ENCODE results near the gene CRYGN. TPM values are rescaled to one million over a fixed set of nuclear protein-coding genes. Genes with fewer than 3 reads are reported as not detected.

CRYGN gene, protein sequence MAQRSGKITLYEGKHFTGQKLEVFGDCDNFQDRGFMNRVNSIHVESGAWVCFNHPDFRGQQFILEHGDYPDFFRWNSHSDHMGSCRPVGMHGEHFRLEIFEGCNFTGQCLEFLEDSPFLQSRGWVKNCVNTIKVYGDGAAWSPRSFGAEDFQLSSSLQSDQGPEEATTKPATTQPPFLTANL
- not detected for total RNA-seq

DNA sequence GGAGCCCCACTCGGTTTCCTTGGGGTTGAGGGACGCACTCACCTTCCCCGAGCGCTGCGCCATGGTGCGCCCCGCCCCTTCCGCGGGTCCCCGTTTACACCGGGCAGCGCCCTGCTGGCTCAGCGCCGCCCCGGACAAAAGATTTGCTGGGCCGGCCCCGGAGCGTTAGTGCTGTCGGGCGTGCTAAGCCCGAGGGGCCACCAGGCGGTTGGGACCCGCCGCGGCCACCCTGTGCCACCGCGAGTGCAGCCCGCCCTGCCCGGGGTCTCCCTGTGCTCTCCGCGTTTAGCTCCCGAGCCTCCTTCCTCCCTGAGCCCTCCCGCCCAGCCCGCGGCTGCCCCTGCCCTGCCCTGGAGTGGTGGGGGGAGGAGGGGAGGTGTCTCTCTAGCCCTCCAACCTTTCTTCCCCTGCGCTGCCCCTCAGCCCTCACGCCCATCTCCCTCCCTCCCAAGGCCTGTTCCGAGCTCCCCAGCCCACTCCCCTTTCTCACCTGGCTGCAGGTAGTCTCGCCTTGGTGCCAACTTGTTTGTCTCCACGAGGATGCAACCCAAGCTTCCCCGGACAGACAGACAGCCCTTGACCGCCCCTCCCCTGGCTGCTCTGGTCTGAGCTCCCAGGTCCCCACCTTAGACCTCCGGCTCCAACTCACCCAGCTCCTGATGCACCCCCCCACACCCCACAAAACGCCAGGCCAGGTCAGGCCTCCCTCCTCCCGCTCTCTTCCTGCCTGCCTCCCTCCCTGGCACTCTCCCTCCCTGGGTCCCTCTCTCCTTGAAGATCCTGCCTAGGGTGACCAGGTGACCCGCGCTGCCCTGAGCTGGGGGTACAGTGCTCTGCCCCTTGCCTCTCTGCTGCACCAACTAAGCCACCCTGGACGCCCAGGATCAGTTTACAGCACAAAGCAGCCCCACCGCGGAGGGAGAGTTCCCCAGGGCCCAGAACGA is at the start of gene CRYGN:
CRYGN (minus strand) TSS at position 287 of the 944 bp plus-strand sequence; CDS start at position 63, 224 bp downstream.
- Histone ChIP-seq H3K27me3 (ENCODE audit: insufficient read depth, low read length) (peaks cover 3% of the 10 kb centered on the region), H3K9me3 (ENCODE audit: low read depth, low read length) (no peaks in the 10 kb centered on the region), H3K4me1 (ENCODE audit: insufficient read depth, low read length) (peaks cover 26% of the 10 kb centered on the region), H3K4me3 (ENCODE audit: low read length) (no peak within 1 kb of the TSS)

DNA sequence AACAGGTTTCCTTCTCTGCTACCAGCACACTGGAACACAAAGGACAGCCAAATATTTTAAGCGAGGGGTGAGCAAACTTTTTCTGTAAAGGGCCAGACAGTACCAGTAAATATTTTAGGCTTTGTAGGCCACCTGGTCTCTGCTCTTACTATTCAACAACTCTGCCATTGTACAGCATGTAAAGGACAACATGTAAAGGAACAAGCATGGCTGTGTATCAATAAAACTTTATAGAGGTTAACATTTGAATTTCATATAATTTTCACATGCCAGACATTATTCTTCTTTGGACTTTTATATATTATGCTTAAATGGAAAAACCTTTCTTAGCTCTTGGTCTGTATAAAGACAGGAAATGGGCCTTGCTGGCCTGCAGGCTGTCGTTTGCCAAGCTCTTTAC is 49.6 kb upstream of the CRYGN start:
- Histone ChIP-seq H3K9me3 (ENCODE audit: low read depth, low read length) (no peaks in the 10 kb centered on the region), H3K27me3 (ENCODE audit: insufficient read depth, low read length) (no peaks in the 10 kb centered on the region), H3K4me1 (ENCODE audit: insufficient read depth, low read length) (peaks cover 25% of the 10 kb centered on the region), H3K4me3 (ENCODE audit: low read length) (no peak overlapping the region)

DNA sequence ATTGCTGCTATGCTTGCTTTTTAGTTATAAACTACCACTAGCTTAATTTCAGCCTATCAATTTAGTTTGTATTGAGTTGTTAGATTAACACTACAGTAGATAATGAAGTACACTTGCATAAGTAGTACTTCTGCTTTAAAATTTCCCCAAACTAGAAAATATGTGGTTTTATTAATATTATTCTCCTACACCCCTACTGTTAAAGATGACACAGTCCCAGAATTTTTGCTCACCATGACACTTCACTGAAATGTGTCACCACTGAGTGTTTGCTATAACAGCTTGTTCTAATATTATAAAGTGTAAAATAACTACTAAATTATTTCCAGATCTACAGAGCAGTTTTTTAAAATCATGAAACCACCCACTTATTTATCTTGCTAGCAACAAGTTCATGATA is 48.2 kb upstream of the CRYGN start:
- no peaks in the 10 kb centered on the region for H3K9me3 ChIP-seq (ENCODE audit: low read depth, low read length)
- no peaks in the 10 kb centered on the region for H3K27me3 ChIP-seq (ENCODE audit: insufficient read depth, low read length)
- no peak overlapping the region for H3K4me3 ChIP-seq (ENCODE audit: low read length)
- peaks cover 20% of the 10 kb centered on the region for H3K4me1 ChIP-seq (ENCODE audit: insufficient read depth, low read length)

DNA sequence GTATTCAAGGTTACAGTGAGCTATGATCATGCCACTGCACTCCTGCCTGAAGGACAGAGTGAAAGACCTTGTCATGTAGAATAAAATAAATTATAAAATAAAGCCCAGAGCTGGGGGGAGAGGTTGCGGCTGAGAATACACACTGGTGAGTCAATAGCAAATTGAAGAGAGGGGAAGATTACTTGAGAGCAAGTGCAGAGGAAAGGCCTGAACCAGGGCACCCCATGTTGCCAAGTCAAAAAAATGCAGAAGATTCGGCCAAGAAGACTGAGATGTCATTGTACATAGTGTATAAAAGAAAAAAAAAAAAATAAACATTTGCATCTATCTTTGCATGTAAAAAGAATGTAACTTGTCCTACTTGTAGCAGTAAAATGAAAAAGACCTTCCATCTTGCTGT is 47.3 kb upstream of the CRYGN start:
- no peaks in the 10 kb centered on the region for H3K27me3 ChIP-seq (ENCODE audit: insufficient read depth, low read length)
- no peaks in the 10 kb centered on the region for H3K9me3 ChIP-seq (ENCODE audit: low read depth, low read length)
- H3K4me1 ChIP-seq (ENCODE audit: insufficient read depth, low read length): peaks cover 18% of the 10 kb centered on the region
- no peak overlapping the region for H3K4me3 ChIP-seq (ENCODE audit: low read length)

DNA sequence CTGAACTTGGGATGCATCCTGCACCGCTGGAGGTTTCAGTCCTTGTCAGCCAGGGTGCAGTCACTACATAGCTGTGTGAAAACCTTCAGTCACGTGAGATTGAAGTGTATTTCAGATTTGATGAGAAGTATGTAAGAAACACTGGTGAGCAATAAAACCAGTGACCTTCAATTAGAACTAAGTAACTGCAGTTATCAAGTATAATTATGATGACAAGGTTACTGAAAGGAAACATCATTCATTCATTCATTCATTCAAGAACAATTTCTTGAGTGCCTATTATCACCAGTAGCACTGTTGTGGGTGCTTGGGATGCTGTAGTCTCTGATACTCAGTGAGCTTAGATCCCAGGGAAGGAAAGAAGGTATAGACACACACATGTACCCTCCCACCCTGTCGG is 46.1 kb upstream of the CRYGN start:
- H3K27me3 ChIP-seq (ENCODE audit: insufficient read depth, low read length): no peaks in the 10 kb centered on the region
- H3K4me3 ChIP-seq (ENCODE audit: low read length): no peak overlapping the region

DNA sequence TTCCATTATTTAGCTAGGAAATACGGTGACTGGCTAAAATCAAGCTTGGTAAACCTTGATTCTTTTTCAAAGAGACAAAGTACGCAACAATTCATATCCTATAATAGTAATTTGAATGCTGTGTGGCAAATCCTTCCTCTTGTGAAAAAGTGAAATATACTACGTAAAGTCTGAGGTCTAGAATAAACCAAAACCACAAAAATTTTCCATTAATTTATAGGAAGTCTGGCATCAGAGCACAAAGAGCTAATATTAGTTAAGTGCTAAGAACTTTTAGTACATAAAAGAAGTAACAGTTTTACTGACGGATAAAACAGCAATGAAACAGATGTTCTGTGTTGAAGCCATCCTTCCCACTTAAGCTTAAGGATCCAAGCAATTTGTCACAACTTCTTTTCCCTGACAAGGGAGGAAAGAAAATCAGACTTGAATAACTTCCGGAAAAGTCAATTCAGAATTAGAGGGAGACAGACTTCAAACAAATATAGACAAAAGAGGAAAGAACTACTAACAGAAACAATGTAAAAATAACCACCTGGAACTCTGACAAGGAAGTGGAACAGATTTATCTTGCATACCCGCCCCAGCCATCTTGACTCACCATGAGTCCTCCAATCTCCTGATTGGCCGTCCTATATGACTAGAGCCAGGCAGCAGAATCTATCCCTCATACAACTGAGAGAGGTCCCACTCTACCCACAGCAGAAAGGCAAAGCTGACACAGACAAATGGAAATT is 45.2 kb upstream of the CRYGN start:
- H3K9me3 ChIP-seq (ENCODE audit: low read depth, low read length): no peaks in the 10 kb centered on the region

More for the DNA sequence above, 46.1 kb upstream of the CRYGN start:
- Histone ChIP-seq H3K4me1 (ENCODE audit: insufficient read depth, low read length) (peaks cover 16% of the 10 kb centered on the region), H3K9me3 (ENCODE audit: low read depth, low read length) (no peaks in the 10 kb centered on the region)

DNA sequence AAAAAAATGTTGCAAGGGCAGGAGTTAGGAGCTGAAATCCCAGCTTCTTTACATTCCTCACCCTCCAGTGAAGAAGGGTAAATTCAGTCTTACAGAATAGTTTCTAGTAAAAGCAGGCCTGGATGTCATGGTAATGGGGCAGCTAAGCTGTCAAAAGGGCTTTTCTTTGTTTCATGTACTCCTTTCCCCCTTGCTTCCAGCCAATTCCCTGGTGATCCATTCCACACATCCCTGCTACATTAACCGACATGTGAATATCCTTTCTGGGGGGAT is 43.7 kb upstream of the CRYGN start:
- H3K27me3 ChIP-seq (ENCODE audit: insufficient read depth, low read length): no peaks in the 10 kb centered on the region
- H3K4me1 ChIP-seq (ENCODE audit: insufficient read depth, low read length): peaks cover 16% of the 10 kb centered on the region
- H3K9me3 ChIP-seq (ENCODE audit: low read depth, low read length): no peaks in the 10 kb centered on the region
- H3K4me3 ChIP-seq (ENCODE audit: low read length): no peak overlapping the region

More for the DNA sequence above, 45.2 kb upstream of the CRYGN start:
- Histone ChIP-seq H3K4me1 (ENCODE audit: insufficient read depth, low read length) (peaks cover 16% of the 10 kb centered on the region), H3K27me3 (ENCODE audit: insufficient read depth, low read length) (no peaks in the 10 kb centered on the region), H3K4me3 (ENCODE audit: low read length) (no peak overlapping the region)

DNA sequence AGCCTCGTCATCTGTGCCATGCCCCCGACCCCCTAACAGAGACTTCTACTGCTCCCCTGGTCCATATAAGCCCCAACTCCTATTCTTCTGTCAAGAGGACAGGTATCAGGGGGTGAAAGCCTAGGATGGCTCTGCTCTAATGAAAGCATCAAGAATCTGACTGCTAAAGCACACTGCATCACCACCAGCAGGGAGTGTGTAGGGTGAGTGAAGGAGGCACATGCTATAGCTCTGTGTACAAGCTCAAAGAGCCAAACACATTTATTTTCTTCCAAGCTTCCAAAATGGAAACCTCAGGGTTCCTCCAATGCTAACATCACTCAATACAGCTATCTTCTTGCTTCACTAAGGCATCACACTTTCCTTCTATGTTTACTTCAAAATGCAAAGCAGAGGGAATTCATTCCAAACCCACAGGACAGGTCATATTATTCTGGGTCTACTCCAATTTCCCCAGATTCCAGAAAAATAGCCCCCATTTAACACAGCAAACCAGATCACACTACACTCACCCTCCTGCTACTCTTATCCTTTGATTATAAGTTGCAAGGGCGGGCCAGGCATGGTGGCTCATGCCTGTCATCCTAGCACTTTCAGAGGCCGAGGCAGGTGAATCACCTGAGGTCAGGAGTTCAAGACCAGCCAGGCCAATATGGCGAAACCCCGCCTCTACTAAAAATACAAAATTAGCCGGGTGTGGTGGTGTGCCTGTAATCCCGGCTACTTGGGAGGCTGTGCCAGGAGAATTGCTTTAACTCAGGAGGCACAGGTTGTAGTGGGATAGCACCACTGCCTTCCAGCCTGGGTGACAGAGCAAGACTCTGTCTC is 43.2 kb upstream of the CRYGN start:
- no peak overlapping the region for H3K4me3 ChIP-seq (ENCODE audit: low read length)
- H3K27me3 ChIP-seq (ENCODE audit: insufficient read depth, low read length): no peaks in the 10 kb centered on the region
- H3K4me1 ChIP-seq (ENCODE audit: insufficient read depth, low read length): peaks cover 16% of the 10 kb centered on the region
- no peaks in the 10 kb centered on the region for H3K9me3 ChIP-seq (ENCODE audit: low read depth, low read length)

DNA sequence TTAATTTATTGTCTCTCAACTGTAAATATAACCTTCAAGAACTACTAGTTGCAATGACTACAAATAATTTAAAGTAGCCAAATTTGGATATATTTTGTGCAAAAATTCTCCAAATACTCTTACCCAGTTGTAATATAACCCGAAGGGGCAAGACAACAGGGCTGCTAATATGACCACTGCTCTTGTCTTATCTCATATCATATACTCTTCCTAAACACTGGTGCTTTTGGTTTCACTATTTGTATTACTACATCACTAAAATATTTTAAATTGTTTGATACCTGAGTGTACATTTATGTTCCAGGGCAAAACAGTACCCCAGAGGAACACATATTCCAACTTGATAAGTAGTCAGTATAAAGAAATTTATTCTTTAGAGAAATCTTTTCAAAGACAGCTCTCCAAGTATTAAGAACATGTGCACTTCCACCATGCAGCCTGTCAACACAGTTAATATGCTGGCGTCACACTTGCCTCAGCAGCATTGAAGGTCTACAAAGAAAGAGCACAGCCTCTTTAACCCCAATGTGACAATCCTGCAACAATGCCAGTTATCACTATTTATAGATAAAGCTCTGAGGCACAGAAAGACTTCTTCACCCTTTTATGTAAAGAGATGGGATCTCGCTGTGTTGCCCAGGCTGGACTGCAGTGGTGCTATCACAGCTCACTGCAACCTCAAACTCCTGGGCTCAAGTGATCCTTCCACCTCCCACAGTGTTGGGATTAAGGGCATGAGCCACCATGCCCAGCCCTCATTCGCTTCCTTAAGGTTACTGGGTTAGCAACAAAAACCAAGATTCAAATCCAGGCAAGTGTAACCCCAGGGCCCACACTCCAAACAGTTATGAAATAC is 41.9 kb upstream of the CRYGN start:
- Histone ChIP-seq H3K4me1 (ENCODE audit: insufficient read depth, low read length) (peaks cover 16% of the 10 kb centered on the region), H3K27me3 (ENCODE audit: insufficient read depth, low read length) (no peaks in the 10 kb centered on the region), H3K9me3 (ENCODE audit: low read depth, low read length) (no peaks in the 10 kb centered on the region)

DNA sequence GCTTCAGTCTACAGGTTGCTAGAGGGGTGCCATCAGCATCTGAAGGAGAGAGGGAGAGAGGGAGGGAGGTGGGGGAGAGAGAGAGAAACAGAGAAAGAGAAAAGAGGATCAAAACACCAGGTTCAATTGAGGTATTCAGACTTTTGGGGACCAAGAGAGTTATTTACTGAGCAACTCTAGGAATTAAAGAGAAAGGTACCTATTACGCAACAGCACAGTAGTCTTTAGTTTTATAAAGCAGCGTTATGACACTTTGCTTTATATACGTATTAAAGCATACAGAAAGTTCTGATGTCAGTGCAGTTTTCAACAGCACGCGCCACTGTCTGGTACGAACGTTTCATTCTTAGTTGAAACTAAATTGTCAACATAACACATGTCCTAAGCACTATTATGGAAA is 37.9 kb upstream of the CRYGN start:
- Histone ChIP-seq H3K4me1 (ENCODE audit: insufficient read depth, low read length) (peaks cover 4% of the 10 kb centered on the region), H3K9me3 (ENCODE audit: low read depth, low read length) (no peaks in the 10 kb centered on the region)

More for the DNA sequence above, 41.9 kb upstream of the CRYGN start:
- H3K4me3 ChIP-seq (ENCODE audit: low read length): no peak overlapping the region

DNA sequence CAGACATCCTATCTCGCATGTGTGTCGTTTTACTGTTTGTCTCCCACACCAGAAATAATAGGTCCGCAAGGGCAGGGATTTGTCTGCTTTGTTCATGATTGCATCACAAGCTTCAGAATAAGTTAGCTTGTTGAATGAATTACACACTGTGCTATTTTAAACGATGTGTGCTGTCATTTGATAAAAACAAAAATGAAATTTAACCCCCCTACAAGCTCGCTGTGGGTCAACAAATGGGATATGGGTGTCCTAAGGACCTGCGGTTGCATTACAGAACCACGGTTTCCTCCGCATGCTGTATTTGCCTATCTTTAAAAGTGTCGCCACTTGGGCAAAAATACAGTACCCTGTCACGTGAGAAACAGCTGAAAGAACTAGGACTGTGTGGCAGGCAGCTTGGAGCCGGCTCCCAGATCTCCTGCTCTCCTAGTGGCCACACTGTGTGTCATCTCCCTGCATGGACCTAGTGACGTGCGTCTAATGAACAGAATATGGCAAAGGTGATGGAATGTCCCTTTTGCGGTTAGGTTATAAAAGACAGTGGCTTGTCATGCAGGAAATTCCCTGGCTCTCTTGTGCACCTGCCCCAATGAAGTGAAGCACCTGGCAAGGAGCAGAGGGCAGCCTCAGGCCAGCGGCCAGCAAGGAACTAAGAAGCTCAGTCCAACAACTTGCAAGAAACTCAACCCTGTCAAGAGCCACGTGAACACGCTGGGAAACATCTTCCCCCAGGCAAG is 32.9 kb upstream of the CRYGN start:
- H3K9me3 ChIP-seq (ENCODE audit: low read depth, low read length): no peaks in the 10 kb centered on the region
- no peak overlapping the region for H3K4me3 ChIP-seq (ENCODE audit: low read length)
- H3K27me3 ChIP-seq (ENCODE audit: insufficient read depth, low read length): no peaks in the 10 kb centered on the region
- peaks cover 16% of the 10 kb centered on the region for H3K4me1 ChIP-seq (ENCODE audit: insufficient read depth, low read length)

More for the DNA sequence above, 37.9 kb upstream of the CRYGN start:
- no peaks in the 10 kb centered on the region for H3K27me3 ChIP-seq (ENCODE audit: insufficient read depth, low read length)
- no peak overlapping the region for H3K4me3 ChIP-seq (ENCODE audit: low read length)

DNA sequence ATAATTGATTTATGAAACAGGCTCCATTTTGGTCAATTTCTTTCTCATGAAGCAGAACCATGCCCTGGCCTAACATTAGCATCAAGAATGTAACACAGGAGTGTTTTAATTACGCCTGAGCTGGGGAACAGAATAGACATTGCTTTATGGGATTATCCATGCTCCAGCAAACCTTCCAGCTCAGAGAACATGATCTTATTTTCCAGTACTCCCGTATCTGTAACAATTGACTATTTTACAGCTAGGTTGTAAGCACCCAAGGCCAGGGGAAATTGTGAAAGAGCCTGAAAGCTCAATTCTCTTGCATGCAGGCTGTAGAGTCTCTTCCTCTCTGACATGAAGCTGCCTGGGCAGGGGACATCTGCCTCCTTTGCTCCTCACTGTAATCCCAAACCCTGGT is 30.8 kb upstream of the CRYGN start:
- Histone ChIP-seq H3K4me3 (ENCODE audit: low read length) (no peak overlapping the region), H3K27me3 (ENCODE audit: insufficient read depth, low read length) (no peaks in the 10 kb centered on the region), H3K9me3 (ENCODE audit: low read depth, low read length) (no peaks in the 10 kb centered on the region), H3K4me1 (ENCODE audit: insufficient read depth, low read length) (peaks cover 16% of the 10 kb centered on the region)

DNA sequence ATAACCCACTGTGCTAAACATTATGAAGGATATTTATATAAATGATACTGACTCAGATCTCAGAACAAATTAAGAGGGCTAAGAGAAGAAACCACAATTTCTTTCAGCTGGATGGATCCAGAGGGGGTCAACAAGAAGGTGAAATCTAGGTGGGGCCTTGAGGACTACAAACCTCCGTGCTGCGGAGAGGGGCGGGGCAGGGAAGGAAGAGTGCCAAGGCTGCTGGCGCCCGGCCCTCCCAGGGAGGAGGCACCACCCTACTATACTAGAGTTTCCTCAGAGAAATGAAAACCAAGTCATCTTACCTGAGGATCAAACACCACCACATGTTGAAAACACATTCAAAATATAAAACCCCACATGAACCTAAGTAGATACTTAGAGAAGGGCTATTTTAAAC is 29.3 kb upstream of the CRYGN start:
- Histone ChIP-seq H3K4me1 (ENCODE audit: insufficient read depth, low read length) (peaks cover 16% of the 10 kb centered on the region), H3K27me3 (ENCODE audit: insufficient read depth, low read length) (no peaks in the 10 kb centered on the region), H3K4me3 (ENCODE audit: low read length) (no peak overlapping the region), H3K9me3 (ENCODE audit: low read depth, low read length) (no peaks in the 10 kb centered on the region)

Measured in mononuclear cell (primary cell).